WI38 (cell line): Measurements from ENCODE around the gene CRADD.

Experiments used
- H3K4me3 ChIP-seq: 2 replicates; pipeline ENCODE4 v1.5.1; 2011; ENCODE audit warnings: low read depth, mild to moderate bottlenecking, control low read depth, low read length
- CTCF ChIP-seq: IDR thresholded peaks from 2 replicates; pipeline ENCODE4 v1.5.1; 2012; ENCODE audit warnings: low read depth, mild to moderate bottlenecking, control low read depth, low read length

Gene CRADD

GRCh38 chr12:93723568-93723930 lies 46.4 kb downstream of the CRADD start:
- H3K4me3 ChIP-seq = no peak overlapping the region
- TF ChIP-seq CTCF = no peak

- TF ChIP-seq CTCF = no peak
- H3K4me3 ChIP-seq = no peak overlapping the region
Observed at GRCh38 chr12:93725531-93725930, 48.4 kb downstream of the CRADD start.

- TF ChIP-seq CTCF = no peak
- no peak overlapping the region for H3K4me3 ChIP-seq
Observed at GRCh38 chr12:93727195-93727811, 50.1 kb downstream of the CRADD start.

GRCh38 chr12:93727911-93728310 lies 50.7 kb downstream of the CRADD start:
- TF ChIP-seq CTCF = no peak
- no peak overlapping the region for H3K4me3 ChIP-seq

- H3K4me3 ChIP-seq = no peak overlapping the region
- no peak for TF ChIP-seq CTCF
Observed at GRCh38 chr12:93729934-93730333, 52.8 kb downstream of the CRADD start.

GRCh38 chr12:93733358-93733757 lies 56.2 kb downstream of the CRADD start:
- TF ChIP-seq CTCF = no peak
- H3K4me3 ChIP-seq = no peak overlapping the region

GRCh38 chr12:93733928-93734327 lies 56.8 kb downstream of the CRADD start:
- no peak for TF ChIP-seq CTCF

More at GRCh38 chr12:93733928-93734327, 56.8 kb downstream of the CRADD start:
- no peak overlapping the region for H3K4me3 ChIP-seq
